ENCODE measurements around the gene THSD4.

The THSD4 gene

GRCh38 chr15:71452893-71453292, 337.6 kb downstream of the THSD4 start:
- Histone ChIP-seq H3K27me3 (no peaks in the 10 kb centered on the region), H4K20me1 (no peaks in the 10 kb centered on the region), H3K9ac (no peak overlapping the region), H3K36me3 (no peaks in the 10 kb centered on the region), H3K4me1 (no peaks in the 10 kb centered on the region), H3K27ac (no peak overlapping the region), H3K9me3 (replicated peaks in 1 of 11) (no peaks in the 10 kb centered on the region), H3K4me3 (no peak overlapping the region), H3K4me2 (no peak overlapping the region)
- no peak for TF ChIP-seq Cebpa-rat (IDR thresholded peaks at IDR 0.05)

DNA sequence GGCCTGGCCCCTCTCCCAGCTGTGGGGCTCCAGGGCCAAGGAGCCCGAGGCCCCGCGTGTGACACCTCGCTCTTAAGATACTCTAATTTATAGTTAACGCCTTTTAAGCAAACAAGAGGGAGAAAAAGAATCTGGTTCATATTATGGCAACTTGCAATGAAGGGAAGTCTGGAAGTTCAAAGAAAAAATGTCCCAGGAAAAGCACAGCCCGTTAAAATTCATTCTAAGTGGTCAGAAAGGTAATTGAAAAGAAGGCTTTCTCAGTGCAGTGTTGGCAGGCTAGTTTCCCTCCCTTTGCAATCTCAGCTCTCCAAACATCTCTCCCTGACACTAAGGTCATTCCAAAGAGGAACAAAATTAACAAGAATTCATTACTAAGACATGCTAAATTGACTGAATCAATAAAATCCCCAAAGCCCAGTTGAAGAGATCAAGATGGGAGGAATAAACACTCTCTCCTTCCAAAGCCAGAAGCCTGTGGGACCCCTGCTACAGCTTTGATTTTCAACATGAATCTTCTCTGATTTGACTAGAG, 339.3 kb downstream of the THSD4 start:
- TF ChIP-seq Cebpa-rat (IDR thresholded peaks at IDR 0.05), result no peak
- Histone ChIP-seq H3K9me3 (replicated peaks in 1 of 11) (no peaks in the 10 kb centered on the region), H3K4me1 (no peaks in the 10 kb centered on the region), H4K20me1 (no peaks in the 10 kb centered on the region), H3K36me3 (no peaks in the 10 kb centered on the region), H3K27me3 (no peaks in the 10 kb centered on the region), H3K9ac (no peak overlapping the region), H3K4me2 (no peak overlapping the region), H3K27ac (no peak overlapping the region), H3K4me3 (no peak overlapping the region)

GRCh38 chr15:71455107-71455506, 339.8 kb downstream of the THSD4 start:
- Histone ChIP-seq H3K4me2 (no peak overlapping the region), H3K4me3 (no peak overlapping the region), H3K9ac (no peak overlapping the region), H3K4me1 (no peaks in the 10 kb centered on the region), H3K36me3 (no peaks in the 10 kb centered on the region), H3K27ac (no peak overlapping the region), H3K9me3 (replicated peaks in 1 of 11) (no peaks in the 10 kb centered on the region), H4K20me1 (no peaks in the 10 kb centered on the region), H3K27me3 (no peaks in the 10 kb centered on the region)
- no peak for TF ChIP-seq Cebpa-rat (IDR thresholded peaks at IDR 0.05)

DNA sequence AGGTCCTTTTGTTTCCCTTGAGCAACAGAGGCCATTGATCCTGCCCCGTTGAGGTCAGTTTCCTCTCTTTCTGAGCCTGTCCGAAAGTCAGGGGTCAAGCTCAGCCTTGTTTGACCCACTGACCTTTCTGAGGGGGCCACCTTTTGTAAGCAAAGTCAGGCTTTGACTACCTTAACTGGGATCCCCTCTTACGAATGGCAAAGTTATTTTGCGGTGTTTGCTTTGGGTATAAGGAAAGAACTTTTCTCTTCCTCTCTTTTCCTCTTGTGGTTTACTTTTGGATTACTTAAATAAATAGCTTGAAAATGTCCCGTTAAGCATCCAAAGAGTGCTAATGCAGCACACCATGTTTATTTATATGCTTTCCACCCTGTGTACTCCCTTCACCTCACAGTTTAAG, 340.6 kb downstream of the THSD4 start:
- no peaks in the 10 kb centered on the region for H3K27me3 ChIP-seq
- H3K4me2 ChIP-seq, result no peak overlapping the region
- H3K9ac ChIP-seq, result no peak overlapping the region
- H3K4me1 ChIP-seq, result no peaks in the 10 kb centered on the region
- no peaks in the 10 kb centered on the region for H3K9me3 ChIP-seq (replicated peaks in 1 of 11)
- H3K4me3 ChIP-seq, result no peak overlapping the region
- no peak overlapping the region for H3K27ac ChIP-seq
- no peaks in the 10 kb centered on the region for H4K20me1 ChIP-seq
- TF ChIP-seq Cebpa-rat (IDR thresholded peaks at IDR 0.05), result no peak
- no peaks in the 10 kb centered on the region for H3K36me3 ChIP-seq

DNA sequence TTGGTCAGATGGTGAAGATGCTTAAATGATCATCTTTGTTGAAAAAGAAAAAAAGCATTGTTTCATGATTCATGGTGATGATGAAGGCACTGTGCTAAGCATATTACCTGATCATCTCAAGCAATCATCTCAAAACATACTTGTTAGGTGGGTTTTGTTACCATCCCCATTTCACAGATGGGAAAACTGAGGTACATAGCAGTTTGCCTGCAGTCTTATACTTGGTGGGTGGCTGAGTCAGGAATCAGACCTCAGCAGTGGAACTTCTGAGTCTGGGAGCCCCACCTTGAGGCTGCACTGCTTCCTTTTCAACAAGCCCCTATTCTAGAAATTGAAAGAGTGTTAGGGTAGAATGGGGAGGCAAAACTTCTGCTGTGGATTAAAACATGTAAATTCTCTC, 341.1 kb downstream of the THSD4 start:
- no peak for TF ChIP-seq Cebpa-rat (IDR thresholded peaks at IDR 0.05)
- H3K4me1 ChIP-seq, result no peaks in the 10 kb centered on the region
- no peaks in the 10 kb centered on the region for H3K36me3 ChIP-seq
- no peak overlapping the region for H3K4me3 ChIP-seq
- no peak overlapping the region for H3K9ac ChIP-seq
- H3K27me3 ChIP-seq, result no peaks in the 10 kb centered on the region
- H4K20me1 ChIP-seq, result no peaks in the 10 kb centered on the region
- no peaks in the 10 kb centered on the region for H3K9me3 ChIP-seq (replicated peaks in 1 of 11)
- H3K4me2 ChIP-seq, result no peak overlapping the region
- H3K27ac ChIP-seq, result no peak overlapping the region

DNA sequence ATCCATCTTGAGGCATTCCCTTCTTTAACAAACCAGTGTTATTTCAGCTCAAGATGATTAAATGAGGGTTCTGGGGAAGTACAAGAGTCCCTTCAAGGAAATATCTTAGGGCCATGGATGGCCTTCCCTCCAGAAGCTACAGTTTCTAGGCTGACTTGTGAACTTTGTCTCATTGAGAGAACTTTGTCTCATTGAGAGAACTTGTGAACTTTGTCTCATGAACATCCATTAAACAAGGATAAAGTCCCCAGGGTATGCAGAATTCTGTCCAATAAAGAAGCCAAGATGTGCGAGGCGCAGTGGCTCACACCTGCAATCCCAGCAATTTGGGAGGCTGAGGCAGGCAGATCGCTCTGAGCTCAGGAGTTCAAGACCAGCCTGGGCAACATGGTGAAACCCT, 341.5 kb downstream of the THSD4 start:
- TF ChIP-seq Cebpa-rat (IDR thresholded peaks at IDR 0.05), result no peak
- Histone ChIP-seq H3K27me3 (no peaks in the 10 kb centered on the region), H3K9me3 (replicated peaks in 1 of 11) (no peaks in the 10 kb centered on the region), H3K9ac (no peak overlapping the region), H3K4me1 (no peaks in the 10 kb centered on the region), H3K4me3 (no peak overlapping the region), H3K36me3 (no peaks in the 10 kb centered on the region), H3K27ac (no peak overlapping the region), H3K4me2 (no peak overlapping the region), H4K20me1 (no peaks in the 10 kb centered on the region)

- no peak overlapping the region for H3K9ac ChIP-seq
- H3K36me3 ChIP-seq, result no peaks in the 10 kb centered on the region
- no peak overlapping the region for H3K27ac ChIP-seq
- no peaks in the 10 kb centered on the region for H3K27me3 ChIP-seq
- no peak overlapping the region for H3K4me3 ChIP-seq
- H3K4me2 ChIP-seq, result no peak overlapping the region
- H3K9me3 ChIP-seq (replicated peaks in 1 of 11), result no peaks in the 10 kb centered on the region
- no peak for TF ChIP-seq Cebpa-rat (IDR thresholded peaks at IDR 0.05)
- no peaks in the 10 kb centered on the region for H4K20me1 ChIP-seq
- H3K4me1 ChIP-seq, result no peaks in the 10 kb centered on the region
Measured at GRCh38 chr15:71458089-71458660, 342.9 kb downstream of the THSD4 start.

GRCh38 chr15:71461748-71462147, 346.5 kb downstream of the THSD4 start:
- H3K27ac ChIP-seq, result no peak overlapping the region
- TF ChIP-seq Cebpa-rat (IDR thresholded peaks at IDR 0.05), result no peak
- no peak overlapping the region for H3K9ac ChIP-seq
- no peaks in the 10 kb centered on the region for H4K20me1 ChIP-seq
- H3K27me3 ChIP-seq, result no peaks in the 10 kb centered on the region
- no peaks in the 10 kb centered on the region for H3K36me3 ChIP-seq
- no peaks in the 10 kb centered on the region for H3K4me1 ChIP-seq
- no peaks in the 10 kb centered on the region for H3K9me3 ChIP-seq (replicated peaks in 1 of 11)
- no peak overlapping the region for H3K4me2 ChIP-seq
- H3K4me3 ChIP-seq, result no peak overlapping the region

DNA sequence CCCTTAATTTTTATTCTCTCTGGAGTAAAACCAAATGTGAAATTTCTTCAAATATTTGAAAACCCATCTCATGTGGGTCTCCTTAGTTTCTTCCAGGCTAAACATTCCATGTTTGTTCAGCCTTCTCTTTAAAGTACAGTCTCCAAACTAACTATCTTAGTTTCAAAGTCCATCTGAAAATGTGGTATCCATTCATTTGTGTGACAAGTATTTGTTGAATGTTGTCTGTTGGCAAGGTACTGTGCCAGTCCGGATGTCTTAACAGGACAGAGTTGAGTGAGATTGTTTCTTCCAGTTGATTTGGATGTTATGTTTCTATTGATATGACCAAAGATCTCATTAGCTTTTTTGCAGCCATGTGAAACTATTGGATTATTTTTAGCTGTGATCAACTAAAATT, 347.4 kb downstream of the THSD4 start:
- Histone ChIP-seq H3K4me3 (no peak overlapping the region), H3K4me2 (no peak overlapping the region), H3K27me3 (no peaks in the 10 kb centered on the region), H3K36me3 (no peaks in the 10 kb centered on the region), H3K9me3 (replicated peaks in 1 of 11) (no peaks in the 10 kb centered on the region), H4K20me1 (no peaks in the 10 kb centered on the region), H3K4me1 (no peaks in the 10 kb centered on the region), H3K27ac (no peak overlapping the region), H3K9ac (no peak overlapping the region)
- no peak for TF ChIP-seq Cebpa-rat (IDR thresholded peaks at IDR 0.05)

DNA sequence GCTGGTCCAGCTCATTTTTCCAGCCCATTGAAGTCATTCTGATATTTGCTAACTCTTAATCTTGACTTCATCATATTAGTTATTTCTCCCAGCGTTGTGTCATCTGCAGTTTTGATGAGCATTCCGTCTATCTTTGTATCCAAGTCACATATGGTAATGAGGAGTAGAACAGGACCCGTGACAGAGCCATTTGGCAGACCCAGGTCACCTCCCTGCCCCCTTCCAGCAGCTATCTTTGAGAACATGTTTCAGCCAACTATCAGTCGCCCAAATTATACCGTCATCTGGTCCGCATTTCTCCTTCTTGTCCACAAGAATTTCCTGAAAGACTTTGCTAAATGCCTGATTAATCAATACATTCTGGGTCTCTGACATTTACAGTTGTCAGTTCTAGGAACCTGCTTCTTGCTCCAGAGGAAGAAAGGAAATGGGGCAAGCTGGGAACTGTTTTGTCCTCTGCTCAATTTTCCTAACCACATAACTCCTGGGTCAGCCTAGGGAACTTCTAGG, 347.9 kb downstream of the THSD4 start:
- Histone ChIP-seq H4K20me1 (no peaks in the 10 kb centered on the region), H3K36me3 (no peaks in the 10 kb centered on the region), H3K27ac (no peak overlapping the region), H3K27me3 (no peaks in the 10 kb centered on the region), H3K4me2 (no peak overlapping the region), H3K4me3 (no peak overlapping the region), H3K4me1 (no peaks in the 10 kb centered on the region), H3K9ac (no peak overlapping the region), H3K9me3 (replicated peaks in 1 of 11) (no peaks in the 10 kb centered on the region)
- TF ChIP-seq Cebpa-rat (IDR thresholded peaks at IDR 0.05), result no peak
